Measurements from ENCODE around the gene ONECUT3.
"Not testable (repeated sequence)": the region's sequence is repeated elsewhere in the genome, so short reads cannot be mapped to it uniquely, and the experiment has no call there.

Gene ONECUT3

GRCh38 chr19:1752757-1753728 is at the start of gene ONECUT3:
ONECUT3 (plus strand) TSS chr19:1753506; CDS start chr19:1753663, 157 bp downstream.
- no peak for DNase-seq (ENCODE audit: low spot score)

GRCh38 chr19:1704339-1704738 is 49.0 kb upstream of the ONECUT3 start:
- no peak for DNase-seq (ENCODE audit: low spot score)

- DNase-seq (ENCODE audit: low spot score): no peak
These were observed 47.9 kb upstream of the ONECUT3 start for GRCh38 chr19:1705367-1705766.

GRCh38 chr19:1706646-1707045 is 46.7 kb upstream of the ONECUT3 start:
- not testable (repeated sequence) for DNase-seq (ENCODE audit: low spot score)

- DNase-seq (ENCODE audit: low spot score): no peak
These were observed 46.1 kb upstream of the ONECUT3 start for GRCh38 chr19:1707240-1707639.

GRCh38 chr19:1713170-1713569 is 40.1 kb upstream of the ONECUT3 start:
- no peak for DNase-seq (ENCODE audit: low spot score)

- no peak for DNase-seq (ENCODE audit: low spot score)
These were observed 37.8 kb upstream of the ONECUT3 start for GRCh38 chr19:1715540-1715939.

- DNase-seq (ENCODE audit: low spot score): no peak
These were observed 35.9 kb upstream of the ONECUT3 start for GRCh38 chr19:1717200-1717969.

- no peak for DNase-seq (ENCODE audit: low spot score)
These were observed 35.4 kb upstream of the ONECUT3 start for GRCh38 chr19:1717970-1718264.

GRCh38 chr19:1718420-1719291 is 34.6 kb upstream of the ONECUT3 start:
- no peak for DNase-seq (ENCODE audit: low spot score)

- no peak for DNase-seq (ENCODE audit: low spot score)
These were observed 33.8 kb upstream of the ONECUT3 start for GRCh38 chr19:1719519-1719918.

- DNase-seq (ENCODE audit: low spot score): no peak
These were observed 33.1 kb upstream of the ONECUT3 start for GRCh38 chr19:1720237-1720636.

GRCh38 chr19:1725100-1726064 is 27.9 kb upstream of the ONECUT3 start:
- DNase-seq (ENCODE audit: low spot score): peak; percentile 55

GRCh38 chr19:1728816-1729567 is 24.3 kb upstream of the ONECUT3 start:
- no peak for DNase-seq (ENCODE audit: low spot score)

GRCh38 chr19:1729568-1729925 is 23.8 kb upstream of the ONECUT3 start:
- DNase-seq (ENCODE audit: low spot score): no peak

GRCh38 chr19:1730157-1730556 is 23.1 kb upstream of the ONECUT3 start:
- DNase-seq (ENCODE audit: low spot score): no peak

- DNase-seq (ENCODE audit: low spot score): no peak
These were observed 18.9 kb upstream of the ONECUT3 start for GRCh38 chr19:1734321-1734966.

GRCh38 chr19:1736280-1736679 is 17.0 kb upstream of the ONECUT3 start:
- no peak for DNase-seq (ENCODE audit: low spot score)

GRCh38 chr19:1736927-1737326 is 16.4 kb upstream of the ONECUT3 start:
- DNase-seq (ENCODE audit: low spot score): no peak
